NK-92 treated with Interleukin-12 subunit alpha and Interleukin-12 subunit beta, amount 100 ng/mL, for 24 hours (cell line): ENCODE measurements around the gene PRKACA.

ENCODE experiments used
- DNase-seq: peaks from one replicate; lab custom pipeline; 2025; lab: John Stamatoyannopoulos, UW

Gene PRKACA

GRCh38 chr19:14116525-14116917 lies 1.0 kb downstream of the PRKACA start:
- no peak for DNase-seq

GRCh38 chr19:14115756-14116155 lies 1.8 kb downstream of the PRKACA start:
- no peak for DNase-seq

- DNase-seq = no peak
These were observed 2.7 kb downstream of the PRKACA start for GRCh38 chr19:14114854-14115253.

- no peak for DNase-seq
These were observed 3.1 kb downstream of the PRKACA start for GRCh38 chr19:14114439-14114838.

GRCh38 chr19:14113762-14114414 lies 3.7 kb downstream of the PRKACA start:
- DNase-seq = no peak

GRCh38 chr19:14112809-14113385 lies 4.7 kb downstream of the PRKACA start:
- no peak for DNase-seq

GRCh38 chr19:14112051-14112808 lies 5.3 kb downstream of the PRKACA start:
- DNase-seq = no peak

- DNase-seq = no peak
These were observed 6.1 kb downstream of the PRKACA start for GRCh38 chr19:14111486-14111885.

GRCh38 chr19:14110650-14111049 lies 6.9 kb downstream of the PRKACA start:
- DNase-seq = no peak

- no peak for DNase-seq
These were observed 9.7 kb downstream of the PRKACA start for GRCh38 chr19:14107581-14108461.

GRCh38 chr19:14106840-14107239 lies 10.7 kb downstream of the PRKACA start:
- DNase-seq = no peak

GRCh38 chr19:14105680-14106079 lies 11.9 kb downstream of the PRKACA start:
- DNase-seq = no peak

- no peak for DNase-seq
These were observed 14.3 kb downstream of the PRKACA start for GRCh38 chr19:14103310-14103709.

GRCh38 chr19:14102756-14103155 lies 14.8 kb downstream of the PRKACA start:
- DNase-seq = no peak

GRCh38 chr19:14102102-14102696 lies 15.4 kb downstream of the PRKACA start:
- no peak for DNase-seq

GRCh38 chr19:14101003-14101545 lies 16.5 kb downstream of the PRKACA start:
- no peak for DNase-seq

GRCh38 chr19:14097532-14098151 lies 19.9 kb downstream of the PRKACA start:
- no peak for DNase-seq

- DNase-seq = no peak
These were observed 21.1 kb downstream of the PRKACA start for GRCh38 chr19:14096272-14096992.

GRCh38 chr19:14094854-14095253 lies 22.7 kb downstream of the PRKACA start:
- DNase-seq = no peak

- DNase-seq = no peak
These were observed 24.3 kb downstream of the PRKACA start for GRCh38 chr19:14093117-14093823.
